GM18519 (cell line): ENCODE data around the gene GPR15LG.
A peak's percentile ranks its signal among the peaks of the same experiment; 100 is the strongest.

Experiments used
- ATAC-seq: cut with Tn5 transposase; IDR thresholded peaks from one replicate; pipeline ENCODE4 v1.9.1; 2021; ENCODE audit warnings: mild to moderate bottlenecking, moderate library complexity; ENCODE audit not compliant: unreplicated experiment, low FRiP score

The GPR15LG gene

DNA sequence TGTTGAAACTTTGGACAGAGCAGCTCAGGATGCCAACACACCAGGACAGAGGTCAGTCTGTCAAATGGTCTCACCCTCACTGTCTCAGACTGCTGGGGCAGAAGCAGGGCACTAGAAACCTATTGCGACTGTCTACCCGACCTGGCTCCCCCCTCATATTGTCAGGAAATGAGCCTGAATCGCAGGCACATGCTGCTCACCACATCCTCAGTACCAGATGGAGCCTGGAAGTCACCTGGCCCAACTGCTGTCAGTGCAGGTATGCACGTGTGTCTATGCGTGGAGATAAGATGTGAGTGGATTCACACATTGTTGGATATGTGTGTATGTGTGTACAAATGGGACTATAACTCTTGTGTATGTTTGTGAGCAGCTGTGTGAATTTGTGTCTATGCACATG lies 17.5 kb downstream of the GPR15LG start:
- ATAC-seq, result no peak

DNA sequence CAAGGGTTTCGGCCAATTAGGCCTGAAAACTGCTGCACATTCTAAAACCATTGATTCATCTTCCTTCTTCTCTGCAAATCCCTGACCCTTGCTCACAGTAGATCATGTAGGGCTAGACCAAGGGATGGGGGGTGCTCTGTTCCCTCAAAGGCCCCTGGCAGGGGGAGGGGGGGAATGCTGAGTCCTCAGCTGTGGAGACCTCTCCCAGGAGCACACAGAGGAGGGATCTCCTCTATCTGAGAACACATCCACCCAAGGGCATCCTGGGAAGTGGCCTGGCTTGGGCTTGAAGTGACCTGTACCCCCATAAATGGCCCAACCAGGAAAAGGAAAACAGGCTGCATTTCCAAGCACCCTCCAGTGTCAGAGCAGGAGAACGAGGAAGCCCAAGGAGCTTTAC lies 19.7 kb downstream of the GPR15LG start:
- ATAC-seq, result no peak

DNA sequence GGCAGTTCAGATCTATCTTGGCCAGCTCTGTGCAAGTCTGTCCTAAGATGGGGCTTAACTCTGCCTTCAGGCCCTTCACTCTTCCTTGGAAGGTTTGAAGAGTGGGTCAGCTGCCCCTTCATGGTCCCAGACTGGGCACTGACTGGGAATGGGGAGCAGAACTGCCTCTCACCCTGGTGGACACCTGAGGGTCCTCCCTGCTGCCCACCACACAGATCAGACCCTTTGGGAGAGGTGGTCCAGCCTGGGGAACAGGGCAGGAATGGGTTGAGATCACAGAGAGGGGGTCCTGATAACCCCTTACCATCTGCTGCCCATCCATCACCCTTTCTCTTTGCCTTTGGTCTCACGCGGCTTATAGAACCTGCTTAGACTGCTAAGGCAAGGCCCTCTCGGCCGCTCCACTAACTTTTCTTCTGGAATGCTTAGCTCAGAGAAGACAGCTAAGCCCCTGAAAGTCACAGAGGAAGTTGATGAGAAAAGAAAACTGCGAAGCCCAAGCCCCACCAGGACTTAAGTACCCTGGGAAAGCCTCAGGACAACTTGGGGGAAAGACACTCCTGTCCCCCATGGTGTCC lies 20.3 kb downstream of the GPR15LG start:
- peak; percentile 8 for ATAC-seq

DNA sequence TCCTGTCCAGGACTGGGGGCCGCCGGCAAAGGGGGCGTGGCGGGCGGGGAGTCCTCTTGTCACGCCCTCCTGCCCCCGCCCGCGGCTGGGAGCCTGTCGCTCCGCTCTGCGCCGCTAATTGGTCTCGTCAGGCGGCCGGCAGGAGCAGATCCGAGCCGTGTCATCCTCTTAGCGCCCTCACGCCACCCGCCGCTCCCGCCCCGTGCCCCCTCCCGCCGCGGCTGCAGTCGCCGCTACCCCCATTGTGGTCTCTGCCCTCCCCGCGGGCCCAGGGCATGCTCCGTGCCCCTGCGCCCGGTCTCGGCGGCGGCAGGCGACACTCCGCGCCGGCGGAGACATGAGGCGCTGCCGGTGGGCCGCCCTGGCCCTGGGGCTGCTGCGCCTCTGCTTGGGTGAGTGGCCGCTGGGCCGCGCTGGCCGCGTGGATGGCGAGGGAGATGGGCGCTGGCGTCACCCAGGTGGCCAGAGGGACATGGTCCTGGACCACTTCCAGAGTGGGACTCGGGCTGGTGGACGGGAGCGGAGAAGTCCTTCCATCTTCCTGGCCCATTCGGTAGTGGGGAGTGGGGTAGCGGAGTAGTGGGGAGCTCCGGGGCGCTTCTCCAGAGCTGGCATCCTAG lies 20.9 kb downstream of the GPR15LG start, which contains the start of gene CDHR1:
Gene CDHR1, plus strand, starts transcription at position 114 of the 620 bp plus-strand sequence. Its CDS starts 224 bp downstream, at position 338.
- ATAC-seq, result peak; percentile 56

DNA sequence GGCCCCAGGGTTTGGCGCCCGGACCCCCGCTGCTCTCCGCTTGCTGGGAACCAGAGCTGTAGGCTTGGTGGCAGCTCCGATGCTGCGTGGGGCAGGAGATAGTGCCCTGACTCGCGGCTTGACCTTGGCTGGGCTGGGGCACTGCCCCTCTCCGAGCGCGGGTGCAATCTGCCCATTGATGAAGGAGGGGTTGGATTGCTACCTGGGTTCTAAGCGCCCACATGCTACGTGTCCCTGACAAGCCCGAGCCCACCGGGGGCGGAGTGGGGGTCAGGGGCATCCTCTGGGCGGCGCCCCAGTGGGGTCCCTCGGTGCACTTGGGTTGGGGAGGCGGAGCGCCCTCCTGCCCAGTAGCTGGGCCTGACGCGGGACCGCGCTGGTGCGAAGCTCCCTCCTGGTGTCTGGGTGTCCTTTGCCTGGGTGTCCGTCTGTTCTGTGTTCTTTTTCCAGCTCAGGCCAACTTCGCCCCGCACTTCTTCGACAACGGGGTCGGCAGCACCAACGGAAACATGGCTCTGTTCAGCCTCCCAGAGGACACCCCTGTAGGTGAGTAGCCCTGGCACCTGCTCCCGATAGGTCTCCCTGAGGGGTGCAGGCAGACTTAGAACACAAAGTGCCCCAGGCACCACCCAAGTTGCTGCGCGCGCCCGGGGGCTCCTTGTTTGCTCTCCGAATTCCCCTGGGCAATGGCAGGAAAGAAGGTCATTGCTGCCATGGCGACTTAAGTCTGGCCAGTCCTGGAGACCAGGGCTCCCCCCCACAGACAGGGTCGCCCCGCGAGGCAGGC lies 21.6 kb downstream of the GPR15LG start:
- peak; percentile 3 for ATAC-seq

DNA sequence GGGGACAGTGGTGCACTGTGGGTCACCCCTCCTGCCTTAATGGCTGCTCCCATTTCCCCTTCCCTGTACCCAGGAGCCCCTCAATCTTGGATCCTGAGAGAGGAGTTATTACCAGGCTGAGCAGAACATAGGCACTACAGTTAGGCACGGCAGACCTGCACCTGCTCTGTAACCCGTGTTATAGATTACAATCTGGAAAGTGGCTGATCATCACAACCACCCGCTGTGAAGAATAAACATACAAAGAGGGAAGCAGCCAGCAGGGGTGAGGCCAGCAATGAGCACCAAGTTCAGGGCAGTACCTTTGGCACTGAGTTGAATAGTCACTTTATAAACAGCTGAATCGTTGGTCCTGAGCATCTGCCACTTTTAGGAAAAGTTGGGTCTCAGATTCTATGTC lies 22.5 kb downstream of the GPR15LG start:
- ATAC-seq, result no peak

DNA sequence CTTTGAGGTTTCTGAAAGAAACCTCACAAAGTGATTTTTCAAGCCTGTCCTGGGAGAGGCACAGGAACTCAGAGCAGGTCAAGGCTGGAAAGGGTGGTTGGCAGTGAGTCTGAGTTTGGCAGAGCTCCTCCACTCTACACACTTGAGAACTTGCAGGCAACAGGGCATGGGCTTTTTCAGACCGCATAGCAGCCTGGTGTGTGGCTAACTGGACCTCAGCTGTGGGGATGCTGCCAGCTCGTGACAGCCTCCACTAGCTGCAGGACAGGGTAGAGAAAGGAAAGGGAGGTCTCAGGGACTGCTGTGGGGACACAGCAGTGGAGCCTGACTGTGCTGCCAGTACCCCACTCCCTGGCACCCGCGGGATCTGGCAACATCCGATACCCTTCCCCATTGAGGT lies 23.3 kb downstream of the GPR15LG start:
- no peak for ATAC-seq

DNA sequence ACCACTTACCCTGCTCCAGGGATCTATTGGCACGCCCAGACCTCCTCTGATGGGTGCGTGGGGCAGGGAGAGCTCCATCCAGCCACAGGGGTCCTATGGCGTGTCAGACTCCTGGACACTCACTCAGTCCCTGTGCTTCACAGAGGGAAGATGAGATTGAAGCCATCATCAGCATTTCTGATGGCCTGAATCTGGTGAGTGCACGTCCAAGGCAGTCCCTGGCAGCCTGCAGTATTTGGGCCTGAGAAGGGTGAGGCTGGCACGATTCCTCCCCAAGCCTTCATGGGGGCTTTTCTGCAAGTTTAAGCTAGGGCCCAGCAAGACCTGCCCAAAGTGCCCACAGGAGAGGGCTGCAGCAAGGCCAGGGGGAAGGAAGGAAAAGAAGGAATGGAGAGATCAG lies 24.0 kb downstream of the GPR15LG start:
- ATAC-seq, result no peak

DNA sequence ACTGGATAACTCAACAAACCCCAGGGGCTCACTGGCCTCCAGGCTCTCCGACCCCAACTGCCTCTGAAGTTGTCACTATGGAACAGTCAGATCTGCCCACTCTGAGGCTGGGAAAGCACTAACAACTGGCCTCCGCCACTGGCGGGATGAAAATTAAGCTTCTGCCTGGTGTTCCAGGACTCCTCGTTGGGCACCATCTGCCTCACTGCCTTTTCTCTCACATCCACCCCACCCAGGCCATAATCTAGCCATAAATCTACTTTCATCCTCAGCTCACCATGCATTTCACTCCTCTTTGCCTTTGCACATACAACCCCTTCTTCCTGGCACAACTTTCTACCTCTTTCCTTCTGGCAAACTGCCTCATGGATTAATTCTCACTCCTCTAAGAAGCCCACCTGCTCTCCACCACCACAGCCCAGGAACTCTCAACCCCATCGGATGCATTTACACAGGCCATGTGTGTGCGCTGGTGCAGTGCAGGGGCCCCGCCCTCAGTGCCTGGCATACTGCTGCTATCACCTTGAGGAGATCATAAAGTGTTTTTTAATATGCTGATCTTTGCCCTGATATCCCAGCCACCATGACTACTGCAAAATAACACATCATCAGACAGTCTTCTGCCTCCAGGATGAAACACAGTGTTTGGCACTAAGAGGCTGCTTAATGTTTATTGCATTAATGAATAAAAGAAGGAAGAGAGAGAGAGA lies 24.8 kb downstream of the GPR15LG start:
- no peak for ATAC-seq

DNA sequence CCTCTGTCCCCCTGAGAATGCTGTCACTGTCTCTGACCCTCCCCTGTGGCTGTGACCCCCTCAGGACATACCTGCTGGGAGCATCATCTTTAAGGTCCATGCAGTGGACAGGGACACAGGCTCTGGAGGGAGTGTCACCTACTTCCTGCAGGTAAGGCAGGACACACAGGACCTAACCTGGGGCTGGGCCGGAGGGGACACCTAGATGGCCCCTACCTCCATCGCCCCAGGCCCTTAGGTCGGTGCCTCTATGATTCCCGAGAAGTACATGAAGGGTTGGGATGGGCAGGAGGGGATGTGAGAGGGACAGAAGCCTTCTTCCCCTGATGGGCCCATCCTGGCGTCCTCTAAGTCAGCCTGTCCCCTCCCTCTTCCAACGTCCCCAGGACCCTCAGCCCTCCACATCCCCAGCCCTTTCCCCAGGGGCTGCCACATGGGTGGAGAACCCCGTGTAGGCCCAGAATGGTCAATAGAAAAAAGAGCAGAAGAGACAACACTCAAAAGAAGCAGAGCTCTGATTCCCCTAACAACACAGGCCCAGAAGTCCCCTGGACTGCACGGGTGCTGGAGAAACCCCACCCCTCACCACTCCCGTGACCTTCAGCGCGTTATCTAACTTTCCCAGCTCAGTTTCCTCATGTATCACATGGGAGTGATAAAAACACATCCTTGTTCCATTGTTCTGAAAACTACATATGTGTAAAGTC lies 27.1 kb downstream of the GPR15LG start:
- no peak for ATAC-seq

DNA sequence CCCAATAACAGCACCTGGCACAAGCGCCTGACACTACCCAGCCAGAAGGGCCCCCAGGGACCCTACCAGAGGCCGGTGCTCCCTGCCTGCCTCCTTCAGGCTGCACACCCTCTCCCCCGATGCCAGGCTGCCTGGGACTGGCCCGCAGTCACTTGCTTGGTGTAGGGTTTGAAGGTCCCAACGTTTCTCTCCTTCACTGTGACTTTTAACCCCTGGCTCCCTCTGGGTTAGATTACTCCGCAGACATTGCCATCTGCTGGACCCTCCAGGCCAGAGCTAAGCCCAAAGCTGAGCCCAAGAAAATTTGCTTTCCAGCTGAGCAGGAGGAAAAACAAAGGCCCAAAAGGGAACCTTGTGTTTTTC lies 27.6 kb downstream of the GPR15LG start:
- ATAC-seq, result no peak

DNA sequence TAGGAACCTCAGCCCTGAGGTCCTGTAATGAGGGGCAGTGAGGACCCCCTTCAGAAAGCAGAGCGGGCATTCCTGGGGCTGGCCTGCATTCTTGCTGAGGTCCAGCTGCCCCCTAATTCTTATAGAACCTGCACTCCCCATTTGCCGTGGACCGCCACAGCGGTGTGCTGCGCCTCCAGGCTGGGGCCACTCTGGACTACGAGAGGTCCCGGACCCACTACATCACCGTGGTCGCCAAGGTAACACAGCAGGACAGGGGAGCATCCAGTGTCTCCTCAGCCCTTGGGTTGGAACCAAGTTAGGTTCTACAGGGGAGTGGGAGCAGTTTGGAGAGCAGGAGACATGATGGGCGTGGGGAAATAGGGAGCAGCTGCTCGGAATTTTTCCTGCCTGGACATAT lies 28.1 kb downstream of the GPR15LG start:
- no peak for ATAC-seq

DNA sequence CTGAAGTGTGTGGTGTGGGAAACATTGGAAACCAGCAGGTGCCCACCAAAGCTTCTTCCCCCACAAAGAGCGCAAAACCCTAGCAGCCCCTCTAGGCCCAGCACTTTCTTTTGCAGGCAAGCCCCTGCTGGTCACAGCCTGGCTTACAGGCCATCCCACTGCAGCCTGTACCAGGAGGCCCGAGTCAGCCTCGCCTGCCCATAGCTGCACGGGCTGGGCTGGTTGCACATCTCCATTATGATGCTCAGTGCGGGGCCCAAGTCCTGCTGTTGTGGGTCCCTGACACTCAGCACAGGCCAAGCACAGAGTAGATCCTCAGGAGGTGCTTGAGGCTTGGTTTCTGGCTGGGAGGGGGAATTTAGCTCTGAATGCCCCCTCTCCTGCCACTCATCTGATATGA lies 28.7 kb downstream of the GPR15LG start:
- ATAC-seq, result no peak

DNA sequence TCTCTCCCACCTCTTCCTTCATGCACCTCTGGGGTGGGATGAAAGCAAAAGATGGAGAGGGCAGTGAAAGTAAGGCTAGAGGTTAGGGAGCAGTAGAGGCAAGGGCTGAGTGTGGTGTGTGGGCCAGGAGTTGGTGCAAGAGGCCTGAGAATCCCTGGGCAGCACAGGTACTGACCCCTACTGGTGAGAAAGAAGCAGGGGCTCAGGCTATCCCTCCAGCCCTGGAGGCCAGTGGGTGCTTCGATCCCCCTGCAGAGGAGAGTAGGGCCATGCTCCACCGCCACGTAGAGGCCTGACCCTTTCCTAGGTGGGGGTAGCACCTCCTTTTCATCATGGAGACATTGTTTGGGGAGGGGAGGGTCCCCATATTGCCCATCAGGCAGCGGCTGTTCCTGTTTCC lies 30.5 kb downstream of the GPR15LG start:
- no peak for ATAC-seq

DNA sequence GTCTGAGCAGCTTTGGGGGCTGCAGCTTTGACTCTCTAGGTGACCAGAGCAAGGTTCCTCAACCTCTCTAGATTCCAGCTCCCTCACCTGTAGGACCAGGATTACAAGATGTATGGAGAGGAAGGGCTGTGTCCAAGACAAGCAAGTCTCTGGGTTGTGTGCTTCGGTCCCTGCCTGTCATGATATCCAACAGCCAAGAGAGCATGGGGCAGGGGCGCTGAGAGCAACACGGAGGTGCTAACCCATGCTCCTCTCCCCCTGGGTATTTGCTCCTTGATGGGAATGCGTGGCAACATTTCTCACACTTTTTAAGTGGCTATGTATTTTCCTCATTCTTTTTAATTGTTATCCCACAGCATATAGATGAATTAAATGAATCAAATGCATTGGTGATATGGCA lies 31.0 kb downstream of the GPR15LG start:
- no peak for ATAC-seq

DNA sequence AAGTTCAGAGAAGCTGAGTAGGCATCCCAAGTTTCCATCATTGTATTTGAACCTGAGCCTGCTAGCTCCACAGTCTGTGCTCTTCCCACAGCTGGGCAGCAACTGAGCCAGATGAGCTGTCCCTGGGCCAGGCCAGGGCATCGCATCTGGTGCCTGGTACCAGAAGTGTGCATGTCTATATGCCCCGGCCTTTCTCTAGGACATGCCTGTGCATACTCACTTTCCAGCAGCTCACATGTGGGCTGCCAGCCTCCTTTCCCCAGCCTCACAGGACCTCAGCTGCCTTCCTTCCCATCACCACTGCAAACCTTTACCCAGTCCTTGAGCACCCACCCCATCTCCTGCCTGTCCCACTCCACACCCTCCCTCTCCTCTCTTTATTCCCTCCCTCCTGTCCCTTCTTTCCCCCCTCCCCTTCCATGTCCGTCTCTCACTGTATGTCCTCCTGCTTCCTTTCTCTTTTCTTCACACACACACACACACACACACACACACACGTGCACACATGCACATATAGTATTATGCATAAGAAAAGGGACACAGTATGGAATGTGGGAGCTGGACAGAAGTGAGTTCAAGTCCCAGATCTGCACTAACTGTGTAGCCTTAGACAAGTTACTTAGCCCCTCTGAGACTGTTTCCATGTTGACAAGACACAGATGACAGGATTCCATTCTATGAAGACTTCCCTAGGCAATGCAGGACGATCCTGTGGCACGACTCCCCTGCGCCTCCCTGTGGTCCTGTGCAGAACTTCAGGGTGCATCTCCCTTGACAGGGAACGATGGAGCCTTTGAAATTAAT lies 31.6 kb downstream of the GPR15LG start:
- ATAC-seq, result peak; percentile 77

DNA sequence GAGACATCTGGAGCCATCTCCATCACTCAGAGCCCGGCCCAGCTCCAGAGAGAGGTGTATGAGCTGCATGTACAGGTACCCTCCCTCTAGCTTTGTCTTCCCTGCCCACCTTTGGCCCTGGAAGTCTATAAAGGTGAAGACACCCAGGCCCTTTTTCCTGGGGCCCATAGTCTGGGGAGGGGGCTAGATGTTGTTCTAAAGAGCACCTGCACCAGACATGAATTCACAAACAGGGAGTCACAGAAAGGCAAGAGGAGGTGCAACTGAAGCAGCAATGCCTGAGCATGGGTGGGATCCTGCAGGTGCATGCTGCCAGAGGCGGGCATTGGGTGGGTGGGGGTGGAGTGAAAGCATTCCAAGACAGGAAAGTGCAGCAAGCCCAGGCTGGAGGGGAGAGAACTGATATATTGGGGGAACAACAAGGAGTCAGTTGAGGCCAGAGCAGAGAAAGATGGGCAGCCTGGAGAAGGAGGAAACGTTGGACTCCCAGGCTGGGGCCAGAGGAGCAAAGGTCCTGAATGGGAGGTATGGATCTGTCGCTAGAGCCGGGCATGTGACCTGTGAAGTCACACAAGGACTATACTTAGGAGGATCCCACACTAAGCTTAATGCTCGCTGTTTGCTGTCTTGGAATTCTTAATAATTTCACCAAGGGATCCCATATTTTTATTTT lies 32.4 kb downstream of the GPR15LG start:
- ATAC-seq, result no peak

DNA sequence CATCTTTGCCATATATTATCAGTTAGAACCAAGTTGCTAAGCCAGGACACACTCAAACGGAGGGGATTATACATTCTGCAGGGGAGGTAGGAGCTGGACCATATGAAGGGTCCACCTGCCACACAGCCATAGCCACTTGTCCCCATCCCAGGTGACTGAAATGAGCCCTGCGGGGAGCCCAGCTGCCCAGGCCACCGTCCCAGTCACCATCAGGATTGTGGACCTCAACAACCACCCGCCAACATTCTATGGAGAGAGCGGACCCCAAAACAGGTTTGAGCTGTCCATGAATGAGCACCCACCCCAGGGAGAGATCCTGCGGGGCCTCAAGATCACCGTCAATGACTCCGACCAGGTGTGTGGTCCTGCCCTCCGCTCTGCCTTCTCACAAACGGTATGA lies 34.4 kb downstream of the GPR15LG start:
- no peak for ATAC-seq

DNA sequence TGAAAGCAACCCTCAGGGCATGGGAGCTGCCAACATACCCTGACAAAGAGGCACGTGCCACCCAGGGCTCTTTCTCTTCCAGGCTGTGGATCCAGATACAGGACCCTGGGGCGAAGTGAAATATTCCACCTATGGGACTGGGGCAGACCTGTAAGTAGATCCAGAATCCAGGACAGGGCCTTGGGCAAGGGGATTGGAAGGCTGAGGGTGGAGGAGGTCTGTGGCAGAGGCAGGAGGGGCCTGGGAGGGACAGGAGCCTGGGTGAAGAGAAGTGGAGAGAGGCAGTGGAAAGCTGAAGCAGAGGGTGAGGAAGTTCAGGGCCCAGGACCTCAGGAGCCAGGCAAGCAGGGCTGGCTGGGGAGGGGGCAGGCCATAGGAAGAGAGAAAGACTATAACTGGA lies 38.0 kb downstream of the GPR15LG start:
- no peak for ATAC-seq
